NCI-H1436 treated with DMSO at 0.1 percent for 48 hours (cell line): ENCODE measurements around the gene EFHD1.
"Not testable (repeated sequence)": the region's sequence is repeated elsewhere in the genome, so short reads cannot be mapped to it uniquely, and the experiment has no call there.

ENCODE experiments used
- DNase-seq: peaks from one replicate; lab custom pipeline; 2025; lab: John Stamatoyannopoulos, UW

Gene EFHD1

GRCh38 chr2:232621186-232621585, 12.2 kb upstream of the EFHD1 start:
- DNase-seq, result no peak

GRCh38 chr2:232622563-232622962, 10.8 kb upstream of the EFHD1 start:
- DNase-seq, result no peak

GRCh38 chr2:232623768-232624765, 9.3 kb upstream of the EFHD1 start:
- DNase-seq, result no peak

- no peak for DNase-seq
These were observed 6.8 kb upstream of the EFHD1 start for GRCh38 chr2:232626584-232626983.

- no peak for DNase-seq
These were observed 4.8 kb upstream of the EFHD1 start for GRCh38 chr2:232628466-232629128.

GRCh38 chr2:232629129-232629475, 4.3 kb upstream of the EFHD1 start:
- no peak for DNase-seq

- no peak for DNase-seq
These were observed 1.0 kb upstream of the EFHD1 start for GRCh38 chr2:232632229-232632903.

GRCh38 chr2:232632904-232633412, 446 bp upstream of the EFHD1 start:
- DNase-seq, result no peak

GRCh38 chr2:232634206-232635150, 1.1 kb downstream of the EFHD1 start:
- DNase-seq, result no peak

GRCh38 chr2:232635376-232635775, 2.0 kb downstream of the EFHD1 start:
- DNase-seq, result not testable (repeated sequence)

- DNase-seq, result no peak
These were observed 2.4 kb downstream of the EFHD1 start for GRCh38 chr2:232635820-232636219.

- no peak for DNase-seq
These were observed 3.5 kb downstream of the EFHD1 start for GRCh38 chr2:232636788-232637420.

GRCh38 chr2:232637866-232638583, 4.6 kb downstream of the EFHD1 start:
- DNase-seq, result no peak

- DNase-seq, result no peak
These were observed 7.9 kb downstream of the EFHD1 start for GRCh38 chr2:232641153-232641848.

- DNase-seq, result no peak
These were observed 9.7 kb downstream of the EFHD1 start for GRCh38 chr2:232643147-232643425.

- no peak for DNase-seq
These were observed 10.5 kb downstream of the EFHD1 start for GRCh38 chr2:232643813-232644347.

GRCh38 chr2:232645061-232645460, 11.7 kb downstream of the EFHD1 start:
- DNase-seq, result no peak

GRCh38 chr2:232646726-232647125, 13.3 kb downstream of the EFHD1 start:
- no peak for DNase-seq

GRCh38 chr2:232647261-232647660, 13.9 kb downstream of the EFHD1 start:
- DNase-seq, result no peak

GRCh38 chr2:232649033-232649432, 15.6 kb downstream of the EFHD1 start:
- DNase-seq, result no peak
